Body of pancreas (tissue), 4 donors: ENCODE results near the gene HOXA11.

Experiments used
- POLR2A ChIP-seq, 3 donors: fragments of 450-650 bp; IDR thresholded peaks; one replicate each; pipeline ENCODE4 v1.6.1; 2016; ENCODE audit warnings: antibody characterized with exemption in 3 of 3, mild to moderate bottlenecking in 2 of 3
- TF ChIP-seq, protein P1 (sequence below), 7 experiments: fragments of 450-650 bp in 4 of 7; fragments of 200-600 bp in 3 of 7; sonication (generic) in 3 of 7; IDR thresholded peaks; one replicate each; pipeline ENCODE4 v1.5.1; 2016 to 2019; ENCODE audit warnings: antibody characterized with exemption in 7 of 7

DNA sequence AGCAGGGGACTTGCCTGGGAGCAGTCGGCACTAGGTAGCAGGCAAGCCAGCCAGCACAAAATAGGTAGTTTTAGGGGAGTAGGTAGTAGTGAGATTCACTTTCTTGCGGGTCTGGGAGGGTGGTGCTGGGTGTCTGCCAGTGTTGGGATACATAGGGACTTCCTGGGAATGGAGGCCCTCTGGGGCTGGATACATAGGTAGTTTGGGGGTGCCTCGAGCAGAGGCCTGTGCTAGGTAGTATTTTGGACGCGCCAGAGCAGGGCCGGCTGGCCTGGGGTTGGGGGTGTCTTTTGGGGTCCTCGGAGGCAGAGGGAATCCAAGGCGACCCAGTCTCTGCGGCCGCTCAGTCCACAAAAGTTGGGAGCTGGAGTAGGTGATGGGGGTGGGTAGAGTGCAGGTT is 30.7 kb downstream of the HOXA11 start:
- TF ChIP-seq, protein P1, sequence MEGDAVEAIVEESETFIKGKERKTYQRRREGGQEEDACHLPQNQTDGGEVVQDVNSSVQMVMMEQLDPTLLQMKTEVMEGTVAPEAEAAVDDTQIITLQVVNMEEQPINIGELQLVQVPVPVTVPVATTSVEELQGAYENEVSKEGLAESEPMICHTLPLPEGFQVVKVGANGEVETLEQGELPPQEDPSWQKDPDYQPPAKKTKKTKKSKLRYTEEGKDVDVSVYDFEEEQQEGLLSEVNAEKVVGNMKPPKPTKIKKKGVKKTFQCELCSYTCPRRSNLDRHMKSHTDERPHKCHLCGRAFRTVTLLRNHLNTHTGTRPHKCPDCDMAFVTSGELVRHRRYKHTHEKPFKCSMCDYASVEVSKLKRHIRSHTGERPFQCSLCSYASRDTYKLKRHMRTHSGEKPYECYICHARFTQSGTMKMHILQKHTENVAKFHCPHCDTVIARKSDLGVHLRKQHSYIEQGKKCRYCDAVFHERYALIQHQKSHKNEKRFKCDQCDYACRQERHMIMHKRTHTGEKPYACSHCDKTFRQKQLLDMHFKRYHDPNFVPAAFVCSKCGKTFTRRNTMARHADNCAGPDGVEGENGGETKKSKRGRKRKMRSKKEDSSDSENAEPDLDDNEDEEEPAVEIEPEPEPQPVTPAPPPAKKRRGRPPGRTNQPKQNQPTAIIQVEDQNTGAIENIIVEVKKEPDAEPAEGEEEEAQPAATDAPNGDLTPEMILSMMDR (IDR thresholded peaks at IDR 0.05): no peak
- TF ChIP-seq POLR2A (IDR thresholded peaks at IDR 0.05): no peak
